Subcutaneous adipose tissue (tissue), 4 donors: ENCODE results near the gene RGS1. TPM values are rescaled to one million over a fixed set of nuclear protein-coding genes. Genes with fewer than 3 reads are reported as not detected.

ENCODE experiments used
- CTCF ChIP-seq: fragments of 450-650 bp; IDR thresholded peaks from one replicate; pipeline ENCODE4 v1.5.1; 2016; ENCODE audit warnings: low read depth, mild to moderate bottlenecking, control low read depth, antibody characterized with exemption, moderate library complexity
- total RNA-seq, 4 donors: library from RNA; depleted of rRNA; stranded (reverse); fragments of >200 nt; gene quantifications; one replicate each; pipeline ENCODE4 v1.1.0, GENCODE V29; 2016

RGS1 gene
- total RNA-seq, 4 donors from 2014 or later: 2.6 to 693 (median 77.0) TPM

GRCh38 chr1:192557841-192558595 lies 17.6 kb upstream of the RGS1 start:
- no peak for TF ChIP-seq CTCF

- no peak for TF ChIP-seq CTCF
Measured at GRCh38 chr1:192559115-192560006, 16.2 kb upstream of the RGS1 start.

DNA sequence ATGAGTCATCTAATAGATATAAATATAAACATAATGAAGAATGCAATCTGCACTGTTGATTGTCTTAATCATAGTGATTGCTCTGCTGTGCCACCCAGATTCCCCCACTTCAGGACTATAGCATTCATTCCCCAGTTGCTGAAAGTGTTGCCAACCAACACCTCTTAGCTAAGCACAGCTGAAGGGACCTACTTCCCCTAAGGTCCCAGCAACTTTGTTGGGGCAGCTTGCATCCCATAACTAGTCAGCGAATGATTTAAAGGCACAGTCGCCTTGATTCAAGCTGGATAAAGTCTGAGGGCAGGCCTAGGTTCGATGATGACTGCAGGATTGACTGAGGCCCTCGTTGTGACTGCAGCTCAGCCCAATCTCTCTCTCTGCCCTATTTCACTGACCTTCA lies 14.3 kb upstream of the RGS1 start:
- TF ChIP-seq CTCF: no peak

DNA sequence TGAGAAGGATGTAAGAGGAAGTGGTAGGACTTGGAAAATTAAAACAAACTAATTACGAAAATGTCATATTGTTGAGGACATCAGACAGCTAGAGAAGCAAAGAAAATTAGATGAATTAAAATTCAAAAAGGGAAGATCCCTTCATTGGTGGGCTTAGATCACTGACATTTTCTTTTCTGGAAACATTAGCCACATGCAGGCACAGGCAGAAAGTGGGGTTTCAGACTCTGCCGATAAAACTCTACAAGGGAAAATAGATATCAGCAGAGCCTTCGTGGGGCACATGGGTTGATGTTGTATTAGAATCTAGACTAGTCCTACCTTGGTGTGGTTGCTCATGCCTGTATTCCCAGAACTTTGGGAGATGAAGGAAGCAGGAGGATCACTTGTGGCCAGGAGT lies 12.4 kb upstream of the RGS1 start:
- no peak for TF ChIP-seq CTCF

DNA sequence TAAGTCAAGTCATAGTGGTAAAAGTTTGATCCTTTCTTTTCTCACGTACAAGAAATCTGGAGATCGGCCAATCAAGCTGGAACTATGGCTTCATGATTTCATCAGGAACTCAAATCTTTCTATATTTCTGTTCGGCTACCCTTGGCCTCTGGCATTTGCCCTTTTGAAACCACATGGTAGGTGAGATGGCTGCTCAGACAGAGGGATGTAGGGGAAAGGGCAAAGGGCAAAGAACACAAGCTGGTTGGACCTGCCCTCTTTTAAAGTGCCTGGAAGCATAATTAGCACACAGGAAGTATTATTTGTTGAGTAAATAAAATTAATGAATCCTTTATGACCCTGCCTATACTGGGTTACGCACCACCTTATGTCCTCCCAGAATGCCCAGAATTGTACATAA lies 11.5 kb upstream of the RGS1 start:
- no peak for TF ChIP-seq CTCF

DNA sequence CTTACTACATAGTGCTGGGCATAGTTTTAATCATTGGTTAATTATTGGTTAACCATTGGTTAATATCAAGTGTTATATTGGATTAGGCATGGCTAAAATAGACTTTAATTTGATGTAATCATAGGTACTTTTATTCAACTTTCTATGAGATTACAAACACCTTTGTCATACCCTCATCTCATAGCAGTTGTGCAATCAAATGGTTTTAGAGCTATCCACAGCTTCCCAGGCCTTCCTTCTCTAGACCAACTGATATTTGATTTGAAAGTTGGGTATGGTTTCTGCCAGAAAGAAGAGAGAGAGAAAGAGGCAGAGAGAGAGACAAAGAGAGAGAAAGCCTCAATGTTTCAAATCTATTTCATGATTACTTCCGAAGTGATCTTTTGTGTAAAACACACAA lies 9.6 kb upstream of the RGS1 start:
- no peak for TF ChIP-seq CTCF

- TF ChIP-seq CTCF: no peak
Measured at GRCh38 chr1:192566657-192567056, 8.9 kb upstream of the RGS1 start.
